IPS-20b (cell line): Measurements from ENCODE around the gene MTMR6.

Experiments
- H3K27ac ChIP-seq: one replicate; pipeline ENCODE4 v1.5.1; 2013; ENCODE audit warnings: low read length
- H3K27me3 ChIP-seq: 2 replicates; pipeline ENCODE4 v1.6.1; 2013; ENCODE audit warnings: mild to moderate bottlenecking, low read length, inconsistent platforms; ENCODE audit not compliant: insufficient read depth
- H3K36me3 ChIP-seq: 2 replicates; pipeline ENCODE4 v1.6.1; 2013; ENCODE audit warnings: low read depth, mild to moderate bottlenecking, inconsistent platforms, low read length, moderate library complexity; ENCODE audit not compliant: insufficient read depth
- H3K4me1 ChIP-seq: 2 replicates; pipeline ENCODE4 v1.6.1; 2013; ENCODE audit warnings: mild to moderate bottlenecking, control low read depth, inconsistent platforms, low read length, moderate library complexity; ENCODE audit not compliant: insufficient read depth
- H3K4me3 ChIP-seq: 2 replicates; pipeline ENCODE4 v1.5.1; 2013; ENCODE audit warnings: mild to moderate bottlenecking, low read length, inconsistent platforms
- H3K9ac ChIP-seq: 2 replicates; pipeline ENCODE4 v1.6.1; 2013; ENCODE audit warnings: low read depth, mild to moderate bottlenecking, inconsistent platforms, low read length, moderate library complexity
- H3K9me3 ChIP-seq: 2 replicates; pipeline ENCODE4 v1.6.1; 2013; ENCODE audit warnings: mild to moderate bottlenecking, low read depth, low read length, inconsistent platforms; ENCODE audit not compliant: insufficient read depth

MTMR6 gene

GRCh38 chr13:25213715-25214114 is 73.6 kb downstream of the MTMR6 start:
- Histone ChIP-seq H3K27me3 (no peaks in the 10 kb centered on the region), H3K9me3 (no peaks in the 10 kb centered on the region), H3K4me1 (peaks cover 5% of the 10 kb centered on the region; the same call in 1 of the 2 replicates), H3K9ac (no peak overlapping the region), H3K27ac (no peak overlapping the region), H3K4me3 (no peak overlapping the region), H3K36me3 (no peaks in the 10 kb centered on the region)

- Histone ChIP-seq H3K36me3 (no peaks in the 10 kb centered on the region), H3K4me1 (no peaks in the 10 kb centered on the region; the same call in 1 of the 2 replicates), H3K27ac (no peak overlapping the region), H3K27me3 (no peaks in the 10 kb centered on the region), H3K9ac (no peak overlapping the region), H3K9me3 (no peaks in the 10 kb centered on the region), H3K4me3 (no peak overlapping the region)
Observed at GRCh38 chr13:25210842-25211569, 76.3 kb downstream of the MTMR6 start.

- H3K4me1 ChIP-seq = peaks cover 4% of the 10 kb centered on the region; the same call in 1 of the 2 replicates
- no peak overlapping the region for H3K4me3 ChIP-seq
- H3K9ac ChIP-seq = no peak overlapping the region
- H3K27ac ChIP-seq = no peak overlapping the region
- no peaks in the 10 kb centered on the region for H3K36me3 ChIP-seq
- no peaks in the 10 kb centered on the region for H3K9me3 ChIP-seq
- no peaks in the 10 kb centered on the region for H3K27me3 ChIP-seq
Observed at GRCh38 chr13:25207291-25207810, 79.9 kb downstream of the MTMR6 start.

- Histone ChIP-seq H3K9me3 (no peaks in the 10 kb centered on the region), H3K4me3 (no peak overlapping the region), H3K36me3 (no peaks in the 10 kb centered on the region), H3K27ac (no peak overlapping the region), H3K9ac (no peak overlapping the region), H3K27me3 (no peaks in the 10 kb centered on the region), H3K4me1 (peaks cover 4% of the 10 kb centered on the region; the same call in 1 of the 2 replicates)
Observed at GRCh38 chr13:25204863-25205262, 82.4 kb downstream of the MTMR6 start.

- Histone ChIP-seq H3K9me3 (no peaks in the 10 kb centered on the region), H3K36me3 (no peaks in the 10 kb centered on the region), H3K27ac (no peak overlapping the region), H3K9ac (no peak overlapping the region), H3K4me1 (peaks cover 4% of the 10 kb centered on the region; the same call in 1 of the 2 replicates), H3K4me3 (no peak overlapping the region), H3K27me3 (no peaks in the 10 kb centered on the region)
Observed at GRCh38 chr13:25203127-25203740, 84.1 kb downstream of the MTMR6 start.

GRCh38 chr13:25200783-25201182 is 86.5 kb downstream of the MTMR6 start:
- no peaks in the 10 kb centered on the region for H3K27me3 ChIP-seq
- H3K9me3 ChIP-seq = no peaks in the 10 kb centered on the region

GRCh38 chr13:25198647-25199046 is 88.6 kb downstream of the MTMR6 start:
- H3K36me3 ChIP-seq = no peaks in the 10 kb centered on the region
- no peaks in the 10 kb centered on the region for H3K27me3 ChIP-seq
- peaks cover 4% of the 10 kb centered on the region; the same call in 1 of the 2 replicates for H3K4me1 ChIP-seq
- H3K9me3 ChIP-seq = no peaks in the 10 kb centered on the region
- no peak overlapping the region for H3K9ac ChIP-seq
- no peak overlapping the region for H3K4me3 ChIP-seq
- H3K27ac ChIP-seq = no peak overlapping the region

More at GRCh38 chr13:25200783-25201182, 86.5 kb downstream of the MTMR6 start:
- H3K36me3 ChIP-seq = no peaks in the 10 kb centered on the region
- no peak overlapping the region for H3K4me3 ChIP-seq
- H3K4me1 ChIP-seq = peaks cover 4% of the 10 kb centered on the region; the same call in 1 of the 2 replicates
- no peak overlapping the region for H3K9ac ChIP-seq
- no peak overlapping the region for H3K27ac ChIP-seq

- no peaks in the 10 kb centered on the region for H3K27me3 ChIP-seq
- no peaks in the 10 kb centered on the region for H3K4me1 ChIP-seq
- no peak overlapping the region for H3K4me3 ChIP-seq
- no peaks in the 10 kb centered on the region for H3K36me3 ChIP-seq
- no peak overlapping the region for H3K27ac ChIP-seq
- no peak overlapping the region for H3K9ac ChIP-seq
- no peaks in the 10 kb centered on the region for H3K9me3 ChIP-seq
Observed at GRCh38 chr13:25196971-25197370, 90.3 kb downstream of the MTMR6 start.
